ENCODE data around the gene TMEM42.
A peak's percentile ranks its signal among the peaks of the same experiment; 100 is the strongest.
"Not testable (repeated sequence)": the region's sequence is repeated elsewhere in the genome, so short reads cannot be mapped to it uniquely, and the experiment has no call there.

TMEM42 gene

GRCh38 chr3:44861412-44862225 lies at the start of gene TMEM42:
TSS of gene TMEM42 (plus strand) at chr3:44861912. CDS start at chr3:44861925, 13 bp downstream.
- DNase-seq = peak; percentile 9

GRCh38 chr3:44814751-44815150 lies 47.0 kb upstream of the TMEM42 start:
- DNase-seq = no peak

- not testable (repeated sequence) for DNase-seq
Observed at GRCh38 chr3:44816334-44816733, 45.4 kb upstream of the TMEM42 start.

- DNase-seq = not testable (repeated sequence)
Observed at GRCh38 chr3:44821206-44821605, 40.5 kb upstream of the TMEM42 start.

- no peak for DNase-seq
Observed at GRCh38 chr3:44825264-44825925, 36.3 kb upstream of the TMEM42 start.

- DNase-seq = no peak
Observed at GRCh38 chr3:44827196-44827595, 34.5 kb upstream of the TMEM42 start.

- no peak for DNase-seq
Observed at GRCh38 chr3:44831232-44831631, 30.5 kb upstream of the TMEM42 start.

- DNase-seq = no peak
Observed at GRCh38 chr3:44832032-44832431, 29.7 kb upstream of the TMEM42 start.

- no peak for DNase-seq
Observed at GRCh38 chr3:44832965-44833364, 28.7 kb upstream of the TMEM42 start.

GRCh38 chr3:44833394-44833793 lies 28.3 kb upstream of the TMEM42 start:
- DNase-seq = no peak

GRCh38 chr3:44835684-44836083 lies 26.0 kb upstream of the TMEM42 start:
- DNase-seq = no peak

- DNase-seq = no peak
Observed at GRCh38 chr3:44842376-44842775, 19.3 kb upstream of the TMEM42 start.

GRCh38 chr3:44845528-44846520 lies 15.9 kb upstream of the TMEM42 start:
- no peak for DNase-seq

- DNase-seq = no peak
Observed at GRCh38 chr3:44848634-44849033, 13.1 kb upstream of the TMEM42 start.

- DNase-seq = not testable (repeated sequence)
Observed at GRCh38 chr3:44856663-44857062, 5.0 kb upstream of the TMEM42 start.

GRCh38 chr3:44860117-44860516 lies 1.6 kb upstream of the TMEM42 start:
- DNase-seq = no peak

- no peak for DNase-seq
Observed at GRCh38 chr3:44862226-44862637, 520 bp downstream of the TMEM42 start.

GRCh38 chr3:44865272-44866035 lies 3.7 kb downstream of the TMEM42 start:
- no peak for DNase-seq

- DNase-seq = no peak
Observed at GRCh38 chr3:44867421-44868111, 5.9 kb downstream of the TMEM42 start.

- no peak for DNase-seq
Observed at GRCh38 chr3:44870375-44871061, 8.8 kb downstream of the TMEM42 start.

GRCh38 chr3:44874308-44874707 lies 12.6 kb downstream of the TMEM42 start, which contains the start of gene TGM4:
TSS of gene TGM4 (plus strand) at chr3:44874608. CDS start at chr3:44874679, 71 bp downstream.
- DNase-seq = no peak

Measured in NCI-H187 treated with DMSO at 0.1 percent for 48 hours (cell line).